HCT116 (cell line): ENCODE measurements around the gene PTBP1. TPM values are rescaled to one million over a fixed set of nuclear protein-coding genes. Genes with fewer than 3 reads are reported as not detected.
A peak's percentile ranks its signal among the peaks of the same experiment; 100 is the strongest.

Experiments used
- ATAC-seq: fragments of 200-7000 bp; cut with Tn5 transposase; 2 replicates; pipeline ENCODE4 v1.9.1; 2020; ENCODE audit warnings: mild to moderate bottlenecking, moderate library complexity
- BruUV-seq: library from RNA; stranded (reverse); fragments of 400-500 nt; replicated peaks from 2 replicates; lab custom pipeline; 2021; lab: Mats Ljungman, UMichigan
- CTCF ChIA-PET: fragments of 300-600 bp; sonication (Branson Sonifier 250); formaldehyde crosslinking; loops from one replicate; lab custom pipeline; 2021; ENCODE audit warnings: antibody characterized with exemption; lab: Charles Lee
- POLR2A ChIA-PET: fragments of 300-600, 350-600 bp; sonication (Branson Sonifier 250); formaldehyde crosslinking; loops from one replicate; lab custom pipeline; 2021; ENCODE audit warnings: antibody characterized with exemption; lab: Charles Lee
- RAD21 ChIA-PET, 2 experiments: fragments of 300-600 bp; sonication (Branson Sonifier 250); formaldehyde crosslinking; loops; one replicate each; lab custom pipeline; 2023; ENCODE audit warnings: low total read pairs in 2 of 2; ENCODE audit not compliant: uncharacterized antibody in 2 of 2, unreplicated experiment in 2 of 2, low non-redundant PET in 1 of 2; lab: Charles Lee
- DNase-seq: peaks from one replicate; pipeline ENCODE4 v3.0.0-alpha.2; 2010; ENCODE audit warnings: low read depth, low spot score
- H2AFZ ChIP-seq: fragments of 200-600 bp; shearing (Covaris generic), sonication (generic); 2 replicates; pipeline ENCODE4 v1.6.1; 2017; ENCODE audit warnings: low read depth, mixed run types, mixed read lengths, antibody characterized with exemption, low read length; ENCODE audit not compliant: poor library complexity, severe bottlenecking
- H3K27ac ChIP-seq: 2 replicates; pipeline ENCODE4 v1.5.1; 2012; ENCODE audit warnings: low read depth, low read length
- H3K27me3 ChIP-seq: fragments of 200-600 bp; sonication (generic); 2 replicates; pipeline ENCODE4 v1.6.1; 2016; ENCODE audit warnings: mixed run types, low read length, mixed read lengths; ENCODE audit not compliant: insufficient read depth
- H3K36me3 ChIP-seq, 2 experiments: fragments of 200-500 bp in 1 of 2; fragments of 200-600 bp in 1 of 2; sonication (Bioruptor generic) in 1 of 2; sonication (generic) in 1 of 2; 2 replicates each; pipeline versions ENCODE4 v1.5.1 to v1.6.1; 2014 to 2016; ENCODE audit warnings: low read length in 2 of 2, inconsistent platforms in 1 of 2, mixed read lengths in 1 of 2, mixed run types in 1 of 2; ENCODE audit not compliant: insufficient read depth in 2 of 2, control insufficient read depth in 1 of 2
- H3K4me1 ChIP-seq, 2 experiments: fragments of 200-600 bp in 1 of 2; sonication (generic) in 1 of 2; 2 replicates each; pipeline versions ENCODE4 v1.5.1 to v1.6.1; 2012 to 2017; ENCODE audit warnings: low read length in 2 of 2, inconsistent platforms in 1 of 2, mild to moderate bottlenecking in 1 of 2, mixed read lengths in 1 of 2, mixed run types in 1 of 2, moderate library complexity in 1 of 2; ENCODE audit not compliant: insufficient read depth in 2 of 2, control insufficient read depth in 1 of 2
- H3K4me2 ChIP-seq: fragments of 200-600 bp; sonication (generic); 2 replicates; pipeline ENCODE4 v1.6.1; 2017; ENCODE audit warnings: mixed run types, low read length, mixed read lengths
- H3K4me3 ChIP-seq, 2 experiments: fragments of 200-600 bp in 1 of 2; sonication (generic) in 1 of 2; replicated peaks in 1 of 2; 2 replicates each; pipeline ENCODE4 v1.5.1; 2011 to 2016; ENCODE audit warnings: low read length in 2 of 2, control low read depth in 1 of 2, low read depth in 1 of 2, mild to moderate bottlenecking in 1 of 2, mixed read lengths in 1 of 2, mixed run types in 1 of 2
- H3K79me2 ChIP-seq: fragments of 200-600 bp; sonication (generic); 2 replicates; pipeline ENCODE4 v1.6.1; 2017; ENCODE audit warnings: mild to moderate bottlenecking, mixed run types, low read length, moderate library complexity, mixed read lengths; ENCODE audit not compliant: insufficient read depth
- H3K9ac ChIP-seq: fragments of 200-600 bp; sonication (generic); 2 replicates; pipeline ENCODE4 v1.6.1; 2016; ENCODE audit warnings: low read length, mixed read lengths
- H3K9me2 ChIP-seq: fragments of 200-600 bp; sonication (generic), shearing (Covaris generic); 2 replicates; pipeline ENCODE4 v1.6.1; 2017; ENCODE audit warnings: mixed run types, mild to moderate bottlenecking, moderate library complexity; ENCODE audit not compliant: insufficient read depth
- H3K9me3 ChIP-seq, 2 experiments: fragments of 200-500 bp in 1 of 2; fragments of 200-600 bp in 1 of 2; sonication (Bioruptor generic) in 1 of 2; sonication (generic) in 1 of 2; 2 replicates each; pipeline ENCODE4 v1.6.1; 2014 to 2017; ENCODE audit warnings: low read length in 2 of 2, mixed read lengths in 2 of 2, inconsistent platforms in 1 of 2, low read depth in 1 of 2, mild to moderate bottlenecking in 1 of 2, mixed run types in 1 of 2, moderate library complexity in 1 of 2; ENCODE audit not compliant: control insufficient read depth in 1 of 2, insufficient read depth in 1 of 2
- H4K20me1 ChIP-seq: fragments of 200-600 bp; sonication (generic), shearing (Covaris generic); 2 replicates; pipeline ENCODE4 v1.6.1; 2017; ENCODE audit warnings: mixed run types, mild to moderate bottlenecking, moderate library complexity; ENCODE audit not compliant: insufficient read depth
- CBX3 ChIP-seq: IDR thresholded peaks from 2 replicates; pipeline ENCODE4 v1.6.1; 2012; ENCODE audit warnings: low read depth
- CEBPB ChIP-seq: IDR thresholded peaks from 2 replicates; pipeline ENCODE4 v1.6.1; 2012; ENCODE audit warnings: low read depth
- CTCF ChIP-seq, 3 experiments: fragments of 200-600 bp in 1 of 3; sonication (generic) in 1 of 3; IDR thresholded peaks in 2 of 3; conservative IDR thresholded peaks in 1 of 3; 2 replicates each; pipeline ENCODE4 v1.5.1; 2012 to 2017; ENCODE audit warnings: low read depth in 2 of 3, low read length in 2 of 3, antibody characterized with exemption in 1 of 3, borderline replicate concordance in 1 of 3, control low read depth in 1 of 3, mild to moderate bottlenecking in 1 of 3, mixed read lengths in 1 of 3, mixed run types in 1 of 3, moderate library complexity in 1 of 3; ENCODE audit not compliant: insufficient read depth in 1 of 3
- EGR1 ChIP-seq: IDR thresholded peaks from 2 replicates; pipeline ENCODE4 v1.6.1; 2012; ENCODE audit warnings: low read depth
- ELF1 ChIP-seq: IDR thresholded peaks from 2 replicates; pipeline ENCODE4 v1.6.1; 2012; ENCODE audit warnings: low read depth, borderline replicate concordance
- EZH2 ChIP-seq: fragments of 200-600 bp; sonication (generic); IDR thresholded peaks from 2 replicates; pipeline ENCODE4 v1.6.1; 2017; ENCODE audit warnings: antibody characterized with exemption, mixed run types
- EZH2phosphoT487 ChIP-seq: fragments of 200-600 bp; IDR thresholded peaks from 2 replicates; pipeline ENCODE4 v1.6.1; 2018; ENCODE audit warnings: antibody characterized with exemption, borderline replicate concordance
- FOSL1 ChIP-seq: IDR thresholded peaks from 2 replicates; pipeline ENCODE4 v1.6.1; 2012; ENCODE audit warnings: low read depth
- MAX ChIP-seq: IDR thresholded peaks from 2 replicates; pipeline ENCODE4 v1.6.1; 2012
- POLR2AphosphoS5 ChIP-seq: IDR thresholded peaks from 2 replicates; pipeline ENCODE4 v1.6.1; 2011; ENCODE audit warnings: mild to moderate bottlenecking, low read depth, low read length, moderate library complexity
- RAD21 ChIP-seq: IDR thresholded peaks from 2 replicates; pipeline ENCODE4 v1.6.1; 2012; ENCODE audit warnings: low read depth, mild to moderate bottlenecking
- REST ChIP-seq: IDR thresholded peaks from 2 replicates; pipeline ENCODE4 v1.6.1; 2012; ENCODE audit warnings: low read depth
- SIN3A ChIP-seq: IDR thresholded peaks from 2 replicates; pipeline ENCODE4 v1.6.1; 2012; ENCODE audit warnings: low read depth
- SP1 ChIP-seq: IDR thresholded peaks from 2 replicates; pipeline ENCODE4 v1.6.1; 2012; ENCODE audit warnings: low read depth
- SRF ChIP-seq: IDR thresholded peaks from 2 replicates; pipeline ENCODE4 v1.6.1; 2012; ENCODE audit warnings: low read depth
- TCF7L2 ChIP-seq: IDR thresholded peaks from 2 replicates; pipeline ENCODE4 v1.7.0; 2011; ENCODE audit warnings: borderline replicate concordance, inconsistent platforms; ENCODE audit not compliant: insufficient read depth, insufficient read length; ENCODE audit errors: extremely low read depth
- YY1 ChIP-seq: IDR thresholded peaks from 2 replicates; pipeline ENCODE4 v1.6.1; 2011; ENCODE audit warnings: low read length, low read depth, moderate library complexity, mild to moderate bottlenecking; ENCODE audit not compliant: insufficient replicate concordance; ENCODE audit errors: extremely low read depth
- ZBTB33 ChIP-seq: IDR thresholded peaks from 2 replicates; pipeline ENCODE4 v1.6.1; 2011; ENCODE audit warnings: mild to moderate bottlenecking, low read length, moderate library complexity; ENCODE audit not compliant: insufficient replicate concordance; ENCODE audit errors: extremely low read depth
- ZFX ChIP-seq: fragments of 450-650 bp; IDR thresholded peaks from 2 replicates; pipeline ENCODE4 v1.6.1; 2017
- intact Hi-C: fragments of 100-400 bp; cut with micrococcal nuclease; formaldehyde crosslinking; loops from 2 replicates; pipeline ENCODE4 v1.10.0; 2022
- total RNA-seq: library from RNA; stranded (reverse); gene quantifications from one replicate; pipeline ENCODE4 v1.2.1, GENCODE V29; 2021; ENCODE audit not compliant: unreplicated experiment

The PTBP1 gene
- total RNA-seq, 1 experiment from 2014 or later, result 676 TPM

- CTCF ChIA-PET, result no interaction called here
- Histone ChIP-seq H3K4me1 (peaks cover 7 to 9% of the 10 kb centered on the region in 2 experiments; a peak in 3 of 4 replicates), H3K27me3 (no peaks in the 10 kb centered on the region), H3K9ac (no peak overlapping the region), H4K20me1 (no peaks in the 10 kb centered on the region), H3K79me2 (no peaks in the 10 kb centered on the region), H3K9me3 (no peaks in the 10 kb centered on the region), H3K36me3 (no peaks in the 10 kb centered on the region), H3K4me2 (no peak overlapping the region), H3K9me2 (no peaks in the 10 kb centered on the region), H3K27ac (peak overlapping the region; percentile 13; the same call in 1 of the 2 replicates), H3K4me3 (no peak overlapping the region), H2AFZ (no peak overlapping the region)
- POLR2A ChIA-PET, result interaction anchor here (0.6 kb wide), 1 partner anchor 10 kb away, joined by 3 read pairs; no protein-coding TSS in a partner anchor
- ATAC-seq (peak; percentile 35; the same call in 1 of the 2 replicates), DNase-seq (no peak)
- RAD21 ChIA-PET, result no interaction called here
- no TSS peak for BruUV-seq
- intact Hi-C loops, result no loop called here
- TF ChIP-seq EZH2phosphoT487, result no peak
- no peak for TF ChIP-seq SIN3A
- no peak for TF ChIP-seq ZBTB33
- no peak for TF ChIP-seq YY1
- no peak for TF ChIP-seq REST
- TF ChIP-seq ZFX, result no peak
- no peak for TF ChIP-seq ELF1
- no peak for TF ChIP-seq CEBPB
- TF ChIP-seq EZH2, result no peak
- no peak for TF ChIP-seq EGR1
- TF ChIP-seq FOSL1, result no peak
- TF ChIP-seq POLR2AphosphoS5, result no peak
- no peak for TF ChIP-seq SP1
- TF ChIP-seq RAD21, result no peak
- TF ChIP-seq CBX3, result no peak
- no peak for TF ChIP-seq MAX
- TF ChIP-seq TCF7L2, result no peak
- no peak for TF ChIP-seq CTCF (IDR thresholded peaks at IDR 0.05 in 2 of 3, conservative IDR thresholded peaks at IDR 0.05 in 1 of 3; ENCODE audit: borderline replicate concordance in 1 of 3, insufficient read depth in 1 of 3, low read depth in 2 of 3, low read length in 2 of 3)
- TF ChIP-seq SRF, result no peak
Measured at GRCh38 chr19:823565-824121, 26.4 kb downstream of the PTBP1 start.
